Measurements from ENCODE around the gene CDH13. TPM values are rescaled to one million over a fixed set of nuclear protein-coding genes. Genes with fewer than 3 reads are reported as not detected.
A peak's percentile ranks its signal among the peaks of the same experiment; 100 is the strongest.

The CDH13 gene
- total and polyA plus RNA-seq, 2 of the 8 experiments (the other 6 are each of a cell fraction or from before 2014, with no cell fraction given) = 2.3 to 2.4 TPM

DNA sequence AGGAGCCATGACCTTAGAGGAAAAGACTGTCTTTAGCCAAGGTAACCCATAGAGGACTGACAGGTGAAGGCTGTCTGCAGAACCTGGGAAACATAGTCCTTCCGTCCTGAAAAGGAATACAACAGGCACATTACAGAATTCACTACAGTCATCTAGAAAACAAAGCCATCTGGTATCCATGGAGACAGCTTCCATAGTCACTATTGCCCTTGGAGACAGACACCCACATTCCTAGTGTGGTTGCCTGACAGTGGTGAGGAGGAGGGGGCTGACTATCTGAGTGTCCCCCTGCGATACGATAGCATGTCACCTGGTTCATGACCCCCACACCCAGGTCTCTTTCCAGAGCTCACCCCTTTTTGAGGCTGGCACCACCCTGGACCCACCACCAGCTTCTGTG lies 254.7 kb downstream of the CDH13 start:
- Histone ChIP-seq H2BK5ac (ENCODE audit: low read depth, low read length) (no peak overlapping the region), H3K18ac (ENCODE audit: extremely low read depth, low read length) (no peak overlapping the region), H3K23ac (ENCODE audit: insufficient read length) (no peak overlapping the region), H4K8ac (ENCODE audit: extremely low read depth, insufficient read depth, low read length) (no peak overlapping the region), H3K79me1 (ENCODE audit: low read depth, low read length) (no peaks in the 10 kb centered on the region), H2AK5ac (ENCODE audit: low read depth, low read length) (no peak overlapping the region), H2BK120ac (replicated peaks; ENCODE audit: low read depth, low read length) (no peak overlapping the region), H3K14ac (ENCODE audit: insufficient read length) (no peak overlapping the region), H2AFZ (ENCODE audit: low read length) (no peak overlapping the region), H3K4me1 (replicated peaks in 1 of 4; ENCODE audit: control insufficient read depth in 3 of 4, insufficient read depth in 4 of 4, low read length in 3 of 4) (no peaks in the 10 kb centered on the region; a peak in 1 of 7 replicates), H3K9me3 (ENCODE audit: insufficient read depth in 2 of 2, low read depth in 1 of 2, low read length in 1 of 2) (no peaks in the 10 kb centered on the region), H4K5ac (ENCODE audit: insufficient read length, low read depth, low read length) (no peak overlapping the region), H2BK20ac (ENCODE audit: low read length) (no peak overlapping the region), H2BK15ac (ENCODE audit: low read length) (no peak overlapping the region), H3K4me2 (ENCODE audit: insufficient read depth in 1 of 2, low read depth in 2 of 2, low read length in 2 of 2) (no peak overlapping the region), H3K27me3 (replicated peaks in 1 of 4; ENCODE audit: control insufficient read depth in 3 of 4, extremely low read depth in 1 of 4, insufficient read depth in 3 of 4, low read length in 3 of 4) (no peaks in the 10 kb centered on the region), H3K4ac (replicated peaks; ENCODE audit: insufficient read length, low read depth, low read length) (no peak overlapping the region), H3K36me3 (ENCODE audit: control insufficient read depth in 2 of 4, insufficient read depth in 4 of 4, low read length in 3 of 4) (no peaks in the 10 kb centered on the region), H3K79me2 (ENCODE audit: control insufficient read depth in 1 of 2, insufficient read depth in 2 of 2, low read length in 2 of 2) (no peaks in the 10 kb centered on the region), H3K27ac (ENCODE audit: low read depth, low read length) (no peak overlapping the region), H3K4me3 (ENCODE audit: extremely low read depth in 1 of 4, insufficient read depth in 2 of 4, low read depth in 3 of 4, low read length in 4 of 4) (no peak overlapping the region), H3K9ac (replicated peaks in 1 of 4; ENCODE audit: extremely low read depth in 1 of 4, low read depth in 3 of 4, low read length in 3 of 4) (no peak overlapping the region), H3K23me2 (ENCODE audit: low read depth, low read length) (no peaks in the 10 kb centered on the region; the same call in 1 of the 2 replicates), H4K91ac (replicated peaks; ENCODE audit: insufficient read length, low read length) (no peak overlapping the region), H3K56ac (replicated peaks; ENCODE audit: insufficient read length, low read depth, low read length) (no peak overlapping the region), H2BK12ac (ENCODE audit: low read depth, low read length) (no peak overlapping the region), H4K20me1 (replicated peaks in 1 of 2; ENCODE audit: control insufficient read depth in 1 of 2, insufficient read depth in 2 of 2, low read length in 2 of 2) (no peaks in the 10 kb centered on the region)
- DNase-seq (ENCODE audit: low read depth in 1 of 2, low spot score in 2 of 2) = no peak
- FAIRE-seq = no peak
- 92% methylated on average over 3 of the region's 3 CpGs; no CpG with 5 or more reads in 1 of the 2 experiments for WGBS, 2 experiments (ENCODE audit: extremely low coverage in 1 of 2, insufficient coverage in 1 of 2, insufficient read length in 1 of 2, insufficient replicate concordance in 2 of 2, low coverage in 1 of 2, low lambda C conversion rate in 2 of 2, missing lambda C conversion rate in 1 of 2)
- ChIA-PET CTCF (ENCODE audit: partially characterized antibody) (interaction anchor here (1.6 kb wide), 1 partner anchor 12 kb away, joined by 3 read pairs; no protein-coding TSS in a partner anchor), POLR2A (ENCODE audit: partially characterized antibody) (no interaction called here)
- TF ChIP-seq SP2 (IDR thresholded peaks at IDR 0.05; ENCODE audit: low read length) (no peak), SIN3A (conservative IDR thresholded peaks at IDR 0.05 in 1 of 2, IDR thresholded peaks at IDR 0.05 in 1 of 2; ENCODE audit: low read depth in 1 of 2, low read length in 2 of 2) (peak in 1 of 2 experiments; percentile 61; a peak in 1 of 4 replicates), MAFK (IDR thresholded peaks at IDR 0.05; ENCODE audit: low read depth, low read length) (no peak)
